ENCODE results near the gene PNLDC1. TPM values are rescaled to one million over a fixed set of nuclear protein-coding genes. Genes with fewer than 3 reads are reported as not detected.
"Not testable (repeated sequence)": the region's sequence is repeated elsewhere in the genome, so short reads cannot be mapped to it uniquely, and the experiment has no call there.

PNLDC1 gene
- total and polyA plus RNA-seq, 2 experiments from 2014 or later = not detected

GRCh38 chr6:159815410-159815809 is 15.3 kb downstream of the PNLDC1 start (continued):
- TF ChIP-seq, protein P1, sequence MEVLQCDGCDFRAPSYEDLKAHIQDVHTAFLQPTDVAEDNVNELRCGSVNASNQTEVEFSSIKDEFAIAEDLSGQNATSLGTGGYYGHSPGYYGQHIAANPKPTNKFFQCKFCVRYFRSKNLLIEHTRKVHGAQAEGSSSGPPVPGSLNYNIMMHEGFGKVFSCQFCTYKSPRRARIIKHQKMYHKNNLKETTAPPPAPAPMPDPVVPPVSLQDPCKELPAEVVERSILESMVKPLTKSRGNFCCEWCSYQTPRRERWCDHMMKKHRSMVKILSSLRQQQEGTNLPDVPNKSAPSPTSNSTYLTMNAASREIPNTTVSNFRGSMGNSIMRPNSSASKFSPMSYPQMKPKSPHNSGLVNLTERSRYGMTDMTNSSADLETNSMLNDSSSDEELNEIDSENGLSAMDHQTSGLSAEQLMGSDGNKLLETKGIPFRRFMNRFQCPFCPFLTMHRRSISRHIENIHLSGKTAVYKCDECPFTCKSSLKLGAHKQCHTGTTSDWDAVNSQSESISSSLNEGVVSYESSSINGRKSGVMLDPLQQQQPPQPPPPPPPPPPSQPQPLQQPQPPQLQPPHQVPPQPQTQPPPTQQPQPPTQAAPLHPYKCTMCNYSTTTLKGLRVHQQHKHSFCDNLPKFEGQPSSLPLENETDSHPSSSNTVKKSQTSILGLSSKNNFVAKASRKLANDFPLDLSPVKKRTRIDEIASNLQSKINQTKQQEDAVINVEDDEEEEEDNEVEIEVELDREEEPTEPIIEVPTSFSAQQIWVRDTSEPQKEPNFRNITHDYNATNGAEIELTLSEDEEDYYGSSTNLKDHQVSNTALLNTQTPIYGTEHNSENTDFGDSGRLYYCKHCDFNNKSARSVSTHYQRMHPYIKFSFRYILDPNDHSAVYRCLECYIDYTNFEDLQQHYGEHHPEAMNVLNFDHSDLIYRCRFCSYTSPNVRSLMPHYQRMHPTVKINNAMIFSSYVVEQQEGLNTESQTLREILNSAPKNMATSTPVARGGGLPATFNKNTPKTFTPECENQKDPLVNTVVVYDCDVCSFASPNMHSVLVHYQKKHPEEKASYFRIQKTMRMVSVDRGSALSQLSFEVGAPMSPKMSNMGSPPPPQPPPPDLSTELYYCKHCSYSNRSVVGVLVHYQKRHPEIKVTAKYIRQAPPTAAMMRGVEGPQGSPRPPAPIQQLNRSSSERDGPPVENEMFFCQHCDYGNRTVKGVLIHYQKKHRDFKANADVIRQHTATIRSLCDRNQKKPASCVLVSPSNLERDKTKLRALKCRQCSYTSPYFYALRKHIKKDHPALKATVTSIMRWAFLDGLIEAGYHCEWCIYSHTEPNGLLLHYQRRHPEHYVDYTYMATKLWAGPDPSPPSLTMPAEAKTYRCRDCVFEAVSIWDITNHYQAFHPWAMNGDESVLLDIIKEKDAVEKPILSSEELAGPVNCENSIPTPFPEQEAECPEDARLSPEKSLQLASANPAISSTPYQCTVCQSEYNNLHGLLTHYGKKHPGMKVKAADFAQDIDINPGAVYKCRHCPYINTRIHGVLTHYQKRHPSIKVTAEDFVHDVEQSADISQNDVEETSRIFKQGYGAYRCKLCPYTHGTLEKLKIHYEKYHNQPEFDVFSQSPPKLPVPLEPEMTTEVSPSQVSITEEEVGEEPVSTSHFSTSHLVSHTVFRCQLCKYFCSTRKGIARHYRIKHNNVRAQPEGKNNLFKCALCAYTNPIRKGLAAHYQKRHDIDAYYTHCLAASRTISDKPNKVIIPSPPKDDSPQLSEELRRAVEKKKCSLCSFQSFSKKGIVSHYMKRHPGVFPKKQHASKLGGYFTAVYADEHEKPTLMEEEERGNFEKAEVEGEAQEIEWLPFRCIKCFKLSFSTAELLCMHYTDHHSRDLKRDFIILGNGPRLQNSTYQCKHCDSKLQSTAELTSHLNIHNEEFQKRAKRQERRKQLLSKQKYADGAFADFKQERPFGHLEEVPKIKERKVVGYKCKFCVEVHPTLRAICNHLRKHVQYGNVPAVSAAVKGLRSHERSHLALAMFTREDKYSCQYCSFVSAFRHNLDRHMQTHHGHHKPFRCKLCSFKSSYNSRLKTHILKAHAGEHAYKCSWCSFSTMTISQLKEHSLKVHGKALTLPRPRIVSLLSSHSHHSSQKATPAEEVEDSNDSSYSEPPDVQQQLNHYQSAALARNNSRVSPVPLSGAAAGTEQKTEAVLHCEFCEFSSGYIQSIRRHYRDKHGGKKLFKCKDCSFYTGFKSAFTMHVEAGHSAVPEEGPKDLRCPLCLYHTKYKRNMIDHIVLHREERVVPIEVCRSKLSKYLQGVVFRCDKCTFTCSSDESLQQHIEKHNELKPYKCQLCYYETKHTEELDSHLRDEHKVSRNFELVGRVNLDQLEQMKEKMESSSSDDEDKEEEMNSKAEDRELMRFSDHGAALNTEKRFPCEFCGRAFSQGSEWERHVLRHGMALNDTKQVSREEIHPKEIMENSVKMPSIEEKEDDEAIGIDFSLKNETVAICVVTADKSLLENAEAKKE (CRISPR knock-in tag; IDR thresholded peaks at IDR 0.05) = no peak

GRCh38 chr6:159816775-159817174 is 16.7 kb downstream of the PNLDC1 start:
- peaks cover 25% of the 10 kb centered on the region for H3K27me3 Mint-ChIP-seq (ENCODE audit: insufficient read depth, low read depth, poor library complexity)

GRCh38 chr6:159817951-159818739 is 18.1 kb downstream of the PNLDC1 start:
- no peaks in the 10 kb centered on the region; the same call in 2 of the 3 replicates for H3K36me3 Mint-ChIP-seq (ENCODE audit: low read depth)
- Histone ChIP-seq H3K4me2 (no peak overlapping the region), H3K9me2 (ENCODE audit: insufficient read depth) (no peaks in the 10 kb centered on the region), H3K27ac (ENCODE audit: low read depth) (no peak overlapping the region), H3K4me1 (ENCODE audit: insufficient read depth) (no peaks in the 10 kb centered on the region), H4K20me1 (replicated peaks; ENCODE audit: insufficient read depth) (no peaks in the 10 kb centered on the region), H3K36me3 (ENCODE audit: insufficient read depth) (no peaks in the 10 kb centered on the region), H2AFZ (no peak overlapping the region), H3K27me3 (ENCODE audit: insufficient read depth) (no peaks in the 10 kb centered on the region), H3F3A (replicated peaks; ENCODE audit: low read depth) (no peaks in the 10 kb centered on the region), H3K79me2 (replicated peaks; ENCODE audit: insufficient read depth) (no peaks in the 10 kb centered on the region), H3K4me3 (no peak overlapping the region)
- no peak overlapping the region for H3K4me3 Mint-ChIP-seq
- H3K27ac Mint-ChIP-seq = no peak overlapping the region
- no peak for ATAC-seq
- DNase-seq (ENCODE audit: low spot score) = no peak
- H3K9me3 Mint-ChIP-seq = no peaks in the 10 kb centered on the region
- peaks cover 26% of the 10 kb centered on the region for H3K4me1 Mint-ChIP-seq
- peaks cover 29% of the 10 kb centered on the region for H3K27me3 Mint-ChIP-seq (ENCODE audit: insufficient read depth, low read depth, poor library complexity)
- TF ChIP-seq EZH2phosphoT487 (IDR thresholded peaks at IDR 0.05; ENCODE audit: unreplicated experiment) = no peak
- TF ChIP-seq, protein P2, sequence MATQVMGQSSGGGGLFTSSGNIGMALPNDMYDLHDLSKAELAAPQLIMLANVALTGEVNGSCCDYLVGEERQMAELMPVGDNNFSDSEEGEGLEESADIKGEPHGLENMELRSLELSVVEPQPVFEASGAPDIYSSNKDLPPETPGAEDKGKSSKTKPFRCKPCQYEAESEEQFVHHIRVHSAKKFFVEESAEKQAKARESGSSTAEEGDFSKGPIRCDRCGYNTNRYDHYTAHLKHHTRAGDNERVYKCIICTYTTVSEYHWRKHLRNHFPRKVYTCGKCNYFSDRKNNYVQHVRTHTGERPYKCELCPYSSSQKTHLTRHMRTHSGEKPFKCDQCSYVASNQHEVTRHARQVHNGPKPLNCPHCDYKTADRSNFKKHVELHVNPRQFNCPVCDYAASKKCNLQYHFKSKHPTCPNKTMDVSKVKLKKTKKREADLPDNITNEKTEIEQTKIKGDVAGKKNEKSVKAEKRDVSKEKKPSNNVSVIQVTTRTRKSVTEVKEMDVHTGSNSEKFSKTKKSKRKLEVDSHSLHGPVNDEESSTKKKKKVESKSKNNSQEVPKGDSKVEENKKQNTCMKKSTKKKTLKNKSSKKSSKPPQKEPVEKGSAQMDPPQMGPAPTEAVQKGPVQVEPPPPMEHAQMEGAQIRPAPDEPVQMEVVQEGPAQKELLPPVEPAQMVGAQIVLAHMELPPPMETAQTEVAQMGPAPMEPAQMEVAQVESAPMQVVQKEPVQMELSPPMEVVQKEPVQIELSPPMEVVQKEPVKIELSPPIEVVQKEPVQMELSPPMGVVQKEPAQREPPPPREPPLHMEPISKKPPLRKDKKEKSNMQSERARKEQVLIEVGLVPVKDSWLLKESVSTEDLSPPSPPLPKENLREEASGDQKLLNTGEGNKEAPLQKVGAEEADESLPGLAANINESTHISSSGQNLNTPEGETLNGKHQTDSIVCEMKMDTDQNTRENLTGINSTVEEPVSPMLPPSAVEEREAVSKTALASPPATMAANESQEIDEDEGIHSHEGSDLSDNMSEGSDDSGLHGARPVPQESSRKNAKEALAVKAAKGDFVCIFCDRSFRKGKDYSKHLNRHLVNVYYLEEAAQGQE (IDR thresholded peaks at IDR 0.05; ENCODE audit: unreplicated experiment) = no peak
- no peak for TF ChIP-seq CREB1 (CRISPR knock-in tag; IDR thresholded peaks at IDR 0.05; ENCODE audit: low read depth)
- TF ChIP-seq NANOG (IDR thresholded peaks at IDR 0.05; ENCODE audit: borderline replicate concordance) = no peak
- TF ChIP-seq POLR2AphosphoS5 (IDR thresholded peaks at IDR 0.05; ENCODE audit: low read depth) = no peak
- TF ChIP-seq CTCF (conservative IDR thresholded peaks at IDR 0.05; ENCODE audit: low read depth in 2 of 2) = no peak

More at GRCh38 chr6:159816775-159817174, 16.7 kb downstream of the PNLDC1 start:
- H3K36me3 ChIP-seq (ENCODE audit: insufficient read depth); H3K9me2 ChIP-seq (ENCODE audit: insufficient read depth); H3K4me2 ChIP-seq; H3K4me3 Mint-ChIP-seq; H3K4me3 ChIP-seq; H3K79me2 ChIP-seq (replicated peaks; ENCODE audit: insufficient read depth); H4K20me1 ChIP-seq (replicated peaks; ENCODE audit: insufficient read depth); H3K27me3 ChIP-seq (ENCODE audit: insufficient read depth); H2AFZ ChIP-seq; H3K27ac ChIP-seq (ENCODE audit: low read depth); ATAC-seq; DNase-seq (ENCODE audit: low spot score); H3K9me3 Mint-ChIP-seq; H3K27ac Mint-ChIP-seq; H3K36me3 Mint-ChIP-seq (ENCODE audit: low read depth); H3K4me1 ChIP-seq (ENCODE audit: insufficient read depth); H3F3A ChIP-seq (replicated peaks; ENCODE audit: low read depth): not testable (repeated sequence)
- H3K4me1 Mint-ChIP-seq = peaks cover 37% of the 10 kb centered on the region

All from GM23338 (cell line).